Activated CD4-positive, alpha-beta T cell treated with anti-CD3 and anti-CD28 coated beads, Interleukin-2, amount 50 U/mL, for 48 hours (primary cell): ENCODE measurements around the gene SMG9.
A peak's percentile ranks its signal among the peaks of the same experiment; 100 is the strongest.

Experiments
- DNase-seq, 2 experiments: peaks; one replicate each; pipeline ENCODE4 v3.0.0-alpha.2; 2020

The SMG9 gene

GRCh38 chr19:43719918-43720317 lies 34.8 kb downstream of the SMG9 start:
- DNase-seq = no peak

DNA sequence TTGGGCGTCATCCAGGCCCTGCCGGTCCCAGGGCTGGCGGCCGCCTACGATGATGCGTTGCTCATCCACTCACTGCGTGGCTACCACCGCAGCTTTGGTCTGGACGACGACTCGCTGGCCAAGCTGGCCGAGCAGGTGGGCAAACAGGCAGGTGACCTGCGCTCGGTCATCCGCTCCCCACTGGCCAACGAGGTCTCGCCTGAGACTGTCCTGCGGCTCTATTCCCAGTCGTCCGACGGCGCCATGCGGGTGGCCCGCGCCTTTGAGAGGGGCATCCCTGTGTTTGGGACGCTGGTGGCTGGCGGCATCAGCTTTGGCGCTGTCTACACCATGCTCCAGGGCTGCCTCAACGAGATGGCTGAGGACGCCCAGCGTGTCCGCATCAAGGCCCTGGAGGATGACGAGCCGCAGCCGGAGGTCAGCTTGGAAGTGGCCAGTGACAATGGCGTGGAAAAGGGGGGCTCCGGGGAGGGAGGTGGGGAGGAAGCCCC lies 35.3 kb downstream of the SMG9 start:
- DNase-seq = no peak

DNA sequence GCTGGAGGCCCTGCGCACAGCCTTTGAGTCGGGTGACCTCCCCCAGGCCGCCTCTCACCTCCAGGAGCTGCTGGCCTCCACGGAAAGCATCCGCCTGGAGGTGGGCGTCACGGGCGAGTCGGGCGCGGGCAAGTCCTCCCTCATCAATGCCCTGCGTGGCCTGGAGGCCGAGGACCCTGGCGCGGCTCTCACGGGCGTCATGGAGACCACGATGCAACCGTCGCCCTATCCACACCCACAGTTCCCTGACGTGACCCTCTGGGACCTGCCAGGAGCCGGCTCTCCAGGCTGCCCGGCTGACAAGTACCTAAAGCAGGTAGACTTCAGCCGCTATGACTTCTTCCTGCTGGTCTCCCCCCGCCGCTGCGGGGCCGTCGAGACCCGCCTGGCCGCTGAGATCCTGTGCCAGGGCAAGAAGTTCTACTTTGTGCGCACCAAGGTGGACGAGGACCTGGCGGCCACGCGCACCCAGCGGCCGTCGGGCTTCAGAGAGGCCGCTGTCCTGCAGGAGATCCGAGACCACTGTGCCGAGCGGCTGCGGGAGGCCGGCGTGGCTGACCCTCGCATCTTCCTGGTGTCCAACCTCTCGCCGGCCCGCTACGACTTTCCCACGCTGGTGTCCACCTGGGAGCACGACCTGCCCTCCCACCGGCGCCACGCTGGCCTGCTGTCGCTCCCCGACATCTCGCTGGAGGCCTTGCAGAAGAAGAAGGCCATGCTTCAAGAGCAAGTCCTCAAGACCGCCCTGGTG lies 36.0 kb downstream of the SMG9 start:
- DNase-seq = no peak

DNA sequence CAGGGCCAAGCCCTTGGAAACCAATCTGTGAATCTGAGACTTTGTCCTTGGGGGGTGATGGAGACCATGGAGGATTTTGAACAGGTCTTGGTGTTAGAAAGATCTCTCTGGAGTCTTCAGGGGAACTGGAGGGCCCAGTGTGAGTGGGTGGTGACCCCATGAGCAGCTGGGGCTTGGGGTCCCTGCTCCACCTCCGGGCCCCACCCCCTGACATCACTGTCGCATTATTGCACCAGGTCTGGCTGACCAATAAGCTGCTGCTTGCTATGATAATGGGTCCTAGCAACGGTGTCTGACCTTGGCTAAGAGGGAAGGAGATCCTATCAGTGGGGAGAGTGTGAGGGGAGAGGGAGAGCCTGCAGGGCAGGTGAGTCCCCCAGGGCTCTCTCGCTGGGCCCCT lies 39.0 kb downstream of the SMG9 start, which contains the start of gene IRGC:
Gene IRGC, plus strand, starts transcription at position 301 of the 400 bp plus-strand sequence. CDS start 2,483 bp downstream, outside the sequence.
- DNase-seq = no peak

DNA sequence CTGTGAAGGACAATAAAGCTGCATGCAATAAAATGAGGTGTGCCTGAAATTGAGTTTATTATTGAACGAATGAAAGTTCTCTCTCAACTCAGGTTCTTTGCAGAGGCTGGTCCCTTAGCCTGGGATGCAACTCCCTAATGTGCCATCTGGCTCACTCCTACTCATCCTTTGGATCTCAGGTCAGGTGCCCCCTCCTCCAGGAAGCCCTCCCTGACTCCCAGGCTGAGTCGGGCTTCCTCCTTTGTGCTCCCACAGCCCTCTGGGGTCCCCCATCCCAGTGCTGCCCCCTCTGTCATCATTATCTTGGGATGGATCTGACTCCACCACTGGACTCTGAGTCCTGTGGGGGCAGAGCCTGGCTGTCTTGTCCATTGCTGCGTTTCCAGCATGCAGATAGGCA lies 41.6 kb downstream of the SMG9 start:
- DNase-seq = no peak

DNA sequence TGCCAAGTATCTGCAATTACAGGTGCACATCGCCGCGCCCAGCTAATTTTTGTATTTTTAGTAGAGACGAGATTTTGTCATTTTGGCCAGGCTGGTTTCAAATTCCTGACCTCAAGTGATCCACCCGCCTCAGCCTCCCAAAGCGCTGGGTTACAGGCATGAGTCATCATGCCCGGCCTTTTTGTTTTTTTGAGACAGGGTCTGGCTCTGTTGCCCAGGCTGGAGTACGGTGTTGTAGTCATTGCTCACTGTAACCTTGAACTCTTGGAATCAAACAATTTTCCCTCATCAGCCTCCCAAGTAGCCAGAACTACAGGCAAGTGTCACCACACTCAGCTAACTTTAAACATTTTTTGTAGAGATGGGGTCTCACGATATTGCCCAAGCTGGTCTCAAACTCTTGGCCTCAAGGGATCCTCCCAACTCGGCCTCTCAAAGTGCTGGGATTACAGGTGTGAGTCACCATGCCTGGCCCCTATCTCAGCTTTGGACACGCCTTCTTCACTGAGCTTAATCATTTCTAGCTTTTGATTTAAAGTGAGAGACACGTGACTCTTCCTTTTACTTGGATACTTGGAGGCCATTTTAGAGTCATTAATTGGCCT lies 42.9 kb downstream of the SMG9 start:
- DNase-seq = peak in 1 of 2 experiments; percentile 7

DNA sequence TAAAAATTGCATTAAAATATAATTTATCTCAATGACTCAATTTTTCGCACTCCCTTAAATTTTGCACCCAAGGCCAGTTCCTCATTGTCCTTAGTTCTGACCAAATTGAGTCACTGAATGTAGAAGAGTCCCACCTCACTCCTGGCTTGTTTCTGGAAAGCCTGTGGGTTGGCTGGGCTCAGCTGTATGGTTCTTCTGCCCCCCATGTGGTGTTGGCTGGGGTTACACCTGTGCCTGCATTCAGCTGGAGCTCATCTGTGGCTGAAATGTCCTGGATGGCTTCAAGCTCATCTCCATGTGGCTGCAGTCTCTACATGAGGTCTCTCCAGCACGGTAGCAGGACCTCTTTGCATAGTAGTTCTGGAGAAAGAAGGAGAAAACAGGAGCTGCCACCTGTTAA lies 46.0 kb downstream of the SMG9 start:
- no peak for DNase-seq

- DNase-seq = no peak
These were observed 47.5 kb downstream of the SMG9 start for GRCh38 chr19:43707158-43707712.

- no peak for DNase-seq
These were observed 49.0 kb downstream of the SMG9 start for GRCh38 chr19:43705729-43706128.

DNA sequence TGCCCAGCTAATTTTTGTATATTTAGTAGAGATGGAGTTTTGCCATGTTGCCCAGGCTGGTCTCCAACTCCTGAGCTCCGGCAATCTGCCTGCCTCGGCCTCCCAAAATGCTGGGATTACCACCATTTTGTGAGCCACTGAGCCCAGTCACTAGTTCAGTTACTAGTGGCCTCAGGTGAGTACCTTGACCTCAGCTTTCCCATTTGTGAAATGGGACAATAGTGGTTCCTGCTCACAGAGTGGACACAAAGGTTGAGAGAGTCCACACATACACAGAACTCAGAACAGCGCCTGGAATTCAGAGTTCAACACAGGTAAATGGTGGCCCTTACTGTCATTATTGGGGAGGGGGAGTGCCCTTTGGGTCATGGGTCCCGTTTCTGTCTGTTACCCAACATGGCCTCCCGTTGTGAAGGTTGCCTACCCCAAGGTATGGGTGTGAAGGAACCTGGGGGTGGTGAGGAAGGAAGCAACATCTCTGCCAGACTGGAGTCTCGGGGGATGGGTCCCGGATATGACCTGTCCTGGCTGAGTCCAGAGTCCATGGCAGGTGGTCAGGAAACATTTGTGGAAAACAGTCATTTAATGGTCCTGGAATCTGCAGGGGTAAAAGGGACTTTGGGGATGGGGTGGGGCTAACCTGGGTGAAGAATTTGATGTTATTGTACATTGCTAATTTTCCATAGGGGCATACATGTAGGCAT lies 50.6 kb downstream of the SMG9 start:
- no peak for DNase-seq

- peak in 1 of 2 experiments; percentile 19 for DNase-seq
These were observed 54.3 kb downstream of the SMG9 start for GRCh38 chr19:43700395-43701000.

- peak in 1 of 2 experiments; percentile 8 for DNase-seq
These were observed 55.0 kb downstream of the SMG9 start for GRCh38 chr19:43699506-43700394.

GRCh38 chr19:43697295-43697694 lies 57.5 kb downstream of the SMG9 start:
- no peak for DNase-seq

GRCh38 chr19:43695985-43696704 lies 58.6 kb downstream of the SMG9 start:
- DNase-seq = no peak

DNA sequence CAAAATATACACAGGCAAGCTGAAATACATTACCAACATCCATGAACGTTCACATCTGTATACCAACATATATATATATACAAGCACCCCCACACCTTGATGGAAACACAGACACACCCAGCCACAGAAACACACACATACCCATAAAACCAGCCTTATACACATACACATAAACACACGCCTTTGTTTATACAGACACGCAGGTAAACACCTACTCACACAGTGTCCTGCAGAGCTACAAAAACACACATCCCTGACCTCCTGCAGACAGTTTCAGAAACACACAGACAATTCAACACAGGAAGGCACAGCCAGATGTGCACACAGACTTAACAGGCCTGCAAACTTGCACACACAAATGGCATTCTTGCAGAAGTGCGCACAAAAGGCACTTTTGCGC lies 60.2 kb downstream of the SMG9 start:
- no peak for DNase-seq

DNA sequence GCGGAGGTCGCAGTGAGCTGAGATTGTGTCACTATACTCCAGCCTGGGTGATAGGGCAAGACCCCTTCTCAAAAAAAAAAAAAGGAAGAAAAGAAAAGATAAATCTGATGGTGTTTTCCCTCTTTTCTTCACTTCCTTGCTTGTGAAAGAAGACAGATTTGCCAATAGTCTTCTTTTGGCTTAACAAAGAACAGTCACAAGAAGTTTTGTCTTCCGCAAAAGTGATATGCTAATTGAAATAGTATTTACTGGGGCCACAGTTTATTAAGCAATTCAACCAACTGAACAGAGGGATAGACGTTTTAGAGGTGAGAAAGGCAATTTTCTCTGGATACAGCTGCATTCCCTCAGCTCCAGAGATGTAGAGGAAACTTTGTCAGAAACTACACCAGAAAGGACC lies 61.9 kb downstream of the SMG9 start:
- DNase-seq = no peak

- DNase-seq = no peak
These were observed 62.4 kb downstream of the SMG9 start for GRCh38 chr19:43692385-43692784.

- DNase-seq = no peak
These were observed 63.0 kb downstream of the SMG9 start for GRCh38 chr19:43691755-43692154.

GRCh38 chr19:43690890-43691289 lies 63.9 kb downstream of the SMG9 start:
- no peak for DNase-seq

DNA sequence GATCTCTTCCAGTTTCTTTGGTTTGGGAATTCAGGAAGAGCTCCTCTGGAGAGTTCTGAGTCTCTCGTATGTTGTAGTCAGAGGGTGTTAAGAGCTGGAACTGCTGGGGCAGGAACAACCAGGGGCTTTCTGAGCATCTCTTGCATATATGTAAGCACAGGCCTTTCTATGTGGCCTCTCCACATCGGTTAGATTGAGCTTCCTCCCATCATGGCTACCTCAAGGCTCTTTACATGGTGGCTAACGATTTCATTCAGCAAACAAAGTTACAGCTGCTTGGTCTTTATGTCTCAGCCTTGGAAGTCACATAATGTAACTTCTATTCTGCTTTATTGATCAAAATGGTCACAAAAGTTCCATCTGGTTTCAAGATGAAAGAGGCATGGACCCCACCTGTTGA lies 64.3 kb downstream of the SMG9 start:
- DNase-seq = no peak

DNA sequence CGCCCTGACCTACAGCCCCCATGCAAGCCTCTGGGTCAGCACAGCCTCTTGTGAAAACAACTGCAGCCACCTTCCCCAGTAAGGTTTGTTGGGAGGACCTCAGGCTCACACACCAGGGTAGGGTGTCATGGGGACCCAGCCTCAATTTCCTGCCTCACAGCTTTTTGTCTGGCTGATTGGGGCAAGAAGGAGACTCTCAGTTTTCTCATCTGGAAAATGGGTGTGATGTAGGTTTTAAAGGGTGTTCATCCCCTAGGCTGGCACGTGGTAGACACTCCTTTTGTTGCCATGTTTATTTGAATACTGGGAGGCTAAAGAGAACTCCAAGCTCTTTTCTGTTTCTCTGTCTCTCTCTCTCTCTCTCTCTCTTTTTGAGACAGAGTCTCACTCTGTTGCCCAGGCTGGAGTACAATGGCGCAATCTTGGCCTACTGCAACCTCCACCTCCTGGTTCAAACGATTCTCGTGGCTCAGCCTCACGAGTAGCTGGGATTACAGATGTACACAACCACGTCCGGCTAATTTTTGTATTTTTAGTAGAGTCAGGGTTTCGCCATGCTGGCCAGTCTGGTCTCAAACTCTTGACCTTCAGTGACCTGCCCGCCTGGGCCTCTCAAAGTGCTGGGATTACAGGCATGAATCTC lies 66.6 kb downstream of the SMG9 start:
- no peak for DNase-seq
